Fibroblast of the aortic adventitia (primary cell): Measurements from ENCODE around the gene FJX1. TPM values are rescaled to one million over a fixed set of nuclear protein-coding genes. Genes with fewer than 3 reads are reported as not detected.

ENCODE experiments used
- DNase-seq: peaks from one replicate; pipeline ENCODE4 v3.0.0-alpha.2; 2010; ENCODE audit warnings: low read depth
- H3K4me3 ChIP-seq: 2 replicates; pipeline ENCODE4 v1.5.1; 2011; ENCODE audit warnings: low read depth, mild to moderate bottlenecking, control low read depth, low read length, moderate library complexity
- total RNA-seq: library from RNA; depleted of rRNA; stranded (reverse); fragments of >200 nt; gene quantifications from 2 replicates; pipeline ENCODE4 v1.2.3, GENCODE V29; 2012; ENCODE audit warnings: low replicate concordance
- TF ChIP-seq, protein P1 (sequence below): IDR thresholded peaks from 2 replicates; pipeline ENCODE4 v1.5.1; 2011; ENCODE audit warnings: mild to moderate bottlenecking, low read length, control low read depth, inconsistent platforms; ENCODE audit not compliant: insufficient read depth

The FJX1 gene
- total RNA-seq, 1 donor = 78.2 TPM

- TF ChIP-seq, protein P1, sequence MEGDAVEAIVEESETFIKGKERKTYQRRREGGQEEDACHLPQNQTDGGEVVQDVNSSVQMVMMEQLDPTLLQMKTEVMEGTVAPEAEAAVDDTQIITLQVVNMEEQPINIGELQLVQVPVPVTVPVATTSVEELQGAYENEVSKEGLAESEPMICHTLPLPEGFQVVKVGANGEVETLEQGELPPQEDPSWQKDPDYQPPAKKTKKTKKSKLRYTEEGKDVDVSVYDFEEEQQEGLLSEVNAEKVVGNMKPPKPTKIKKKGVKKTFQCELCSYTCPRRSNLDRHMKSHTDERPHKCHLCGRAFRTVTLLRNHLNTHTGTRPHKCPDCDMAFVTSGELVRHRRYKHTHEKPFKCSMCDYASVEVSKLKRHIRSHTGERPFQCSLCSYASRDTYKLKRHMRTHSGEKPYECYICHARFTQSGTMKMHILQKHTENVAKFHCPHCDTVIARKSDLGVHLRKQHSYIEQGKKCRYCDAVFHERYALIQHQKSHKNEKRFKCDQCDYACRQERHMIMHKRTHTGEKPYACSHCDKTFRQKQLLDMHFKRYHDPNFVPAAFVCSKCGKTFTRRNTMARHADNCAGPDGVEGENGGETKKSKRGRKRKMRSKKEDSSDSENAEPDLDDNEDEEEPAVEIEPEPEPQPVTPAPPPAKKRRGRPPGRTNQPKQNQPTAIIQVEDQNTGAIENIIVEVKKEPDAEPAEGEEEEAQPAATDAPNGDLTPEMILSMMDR = no peak
- H3K4me3 ChIP-seq = no peak overlapping the region
- DNase-seq = no peak
Observed at GRCh38 chr11:35602979-35603378, 15.3 kb upstream of the FJX1 start.

- DNase-seq = peak; percentile 70
- no peak overlapping the region for H3K4me3 ChIP-seq
- TF ChIP-seq, protein P1 = no peak
Observed at GRCh38 chr11:35605706-35606105, 12.6 kb upstream of the FJX1 start.

- no peak overlapping the region for H3K4me3 ChIP-seq
- no peak for DNase-seq
- TF ChIP-seq, protein P1 = no peak
Observed at GRCh38 chr11:35606206-35606605, 12.1 kb upstream of the FJX1 start.

DNA sequence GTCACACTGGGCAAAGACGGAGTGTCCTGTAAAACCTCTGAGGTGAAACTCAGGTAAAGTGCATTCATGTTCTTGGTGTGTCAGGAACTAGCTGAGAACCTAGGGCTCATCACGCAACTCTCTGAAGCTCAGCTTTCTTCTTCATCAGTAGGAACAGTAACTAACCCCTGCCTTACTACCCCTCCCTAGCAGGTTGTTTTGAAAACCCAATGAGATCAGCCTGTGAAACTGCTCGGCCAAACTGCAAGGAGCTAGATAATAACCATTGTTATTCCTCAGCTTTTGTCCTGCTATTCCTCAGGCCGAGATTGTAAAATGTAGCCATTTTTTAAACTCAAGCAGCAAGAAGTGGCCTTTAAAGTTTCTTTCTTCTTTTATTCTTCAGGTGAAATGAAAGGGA lies 9.8 kb upstream of the FJX1 start:
- DNase-seq = no peak
- TF ChIP-seq, protein P1 = no peak
- no peak overlapping the region for H3K4me3 ChIP-seq

- no peak for DNase-seq
- H3K4me3 ChIP-seq = no peak overlapping the region
- TF ChIP-seq, protein P1 = no peak
Observed at GRCh38 chr11:35609656-35610055, 8.6 kb upstream of the FJX1 start.

- no peak for DNase-seq
- TF ChIP-seq, protein P1 = no peak
- H3K4me3 ChIP-seq = no peak overlapping the region
Observed at GRCh38 chr11:35610631-35611030, 7.6 kb upstream of the FJX1 start.

GRCh38 chr11:35611741-35612140 lies 6.5 kb upstream of the FJX1 start:
- TF ChIP-seq, protein P1 = no peak
- H3K4me3 ChIP-seq = no peak overlapping the region
- DNase-seq = no peak
